ENCODE results near the gene HSPA12B.
A peak's percentile ranks its signal among the peaks of the same experiment; 100 is the strongest.

HSPA12B gene

DNA sequence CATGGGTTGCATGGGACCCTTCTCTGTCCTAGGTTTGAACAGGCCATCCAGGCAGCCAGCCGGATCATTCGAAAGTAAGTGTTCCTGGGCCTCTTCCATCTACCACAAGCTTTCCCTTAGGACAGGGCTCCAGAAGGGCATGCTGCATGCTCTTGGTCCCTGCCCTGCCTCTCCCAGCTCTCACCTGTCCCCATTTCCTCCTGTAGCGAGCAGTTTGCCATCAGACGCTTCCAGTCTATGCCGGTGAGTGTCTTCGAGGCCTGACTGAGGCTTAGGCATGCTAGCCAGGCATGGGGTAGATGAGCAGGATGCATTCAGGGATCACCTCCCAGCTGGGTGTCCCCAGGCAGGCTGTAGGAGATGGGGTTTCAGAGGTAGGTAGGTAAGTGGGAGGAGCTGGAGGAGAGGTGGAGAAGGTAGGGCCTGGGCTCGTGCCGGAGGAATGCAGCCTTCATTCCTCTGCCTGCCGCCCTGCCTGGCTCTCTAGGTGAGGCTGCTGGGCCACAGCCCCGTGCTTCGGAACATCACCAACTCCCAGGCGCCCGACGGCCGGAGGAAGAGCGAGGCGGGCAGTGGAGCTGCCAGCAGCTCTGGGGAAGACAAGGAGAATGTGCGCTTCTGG lies 67.9 kb downstream of the HSPA12B start:
- H3K36me3 Mint-ChIP-seq (ENCODE audit: insufficient read depth), result peaks cover 86% of the 10 kb centered on the region
- H3K27ac Mint-ChIP-seq, result peak overlapping the region; percentile 82 to 96
- peak overlapping the region; percentile 99 to 100 for H3K4me3 Mint-ChIP-seq
- peaks cover 64 to 70% of the 10 kb centered on the region in 2 donors for H3K4me1 Mint-ChIP-seq (ENCODE audit: low read depth in 2 of 2)
- no peak for DNase-seq
- ATAC-seq (replicated peaks), result no peak
- H3K27me3 Mint-ChIP-seq, result no peaks in the 10 kb centered on the region
- no peaks in the 10 kb centered on the region for H3K9me3 Mint-ChIP-seq

DNA sequence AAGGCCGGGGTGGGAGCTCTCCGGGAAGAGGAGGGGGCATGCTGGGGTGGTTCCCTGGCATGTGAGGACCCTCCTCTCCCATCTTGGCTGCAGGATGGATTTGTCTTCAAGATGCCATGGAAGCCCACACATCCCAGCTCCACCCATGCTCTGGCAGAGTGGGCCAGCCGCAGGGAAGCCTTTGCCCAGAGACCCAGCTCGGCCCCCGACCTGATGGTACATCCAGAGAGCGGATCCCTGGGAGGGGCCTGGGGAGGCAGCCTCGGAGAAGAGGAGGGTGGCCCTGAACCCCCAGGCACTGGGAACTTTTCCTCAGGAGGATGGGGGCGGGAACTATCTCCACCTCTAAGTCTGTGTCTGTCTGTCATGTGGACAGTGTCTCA lies 68.4 kb downstream of the HSPA12B start:
- Mint-ChIP-seq H3K27me3 (no peaks in the 10 kb centered on the region), H3K9me3 (no peaks in the 10 kb centered on the region), H3K27ac (peak overlapping the region; percentile 82 to 96), H3K36me3 (ENCODE audit: insufficient read depth) (peaks cover 86% of the 10 kb centered on the region), H3K4me3 (peak overlapping the region in 1 of 2 donors; percentile 99), H3K4me1 (ENCODE audit: low read depth in 2 of 2) (peaks cover 64 to 71% of the 10 kb centered on the region in 2 donors)
- no peak for DNase-seq
- ATAC-seq (replicated peaks), result no peak

DNA sequence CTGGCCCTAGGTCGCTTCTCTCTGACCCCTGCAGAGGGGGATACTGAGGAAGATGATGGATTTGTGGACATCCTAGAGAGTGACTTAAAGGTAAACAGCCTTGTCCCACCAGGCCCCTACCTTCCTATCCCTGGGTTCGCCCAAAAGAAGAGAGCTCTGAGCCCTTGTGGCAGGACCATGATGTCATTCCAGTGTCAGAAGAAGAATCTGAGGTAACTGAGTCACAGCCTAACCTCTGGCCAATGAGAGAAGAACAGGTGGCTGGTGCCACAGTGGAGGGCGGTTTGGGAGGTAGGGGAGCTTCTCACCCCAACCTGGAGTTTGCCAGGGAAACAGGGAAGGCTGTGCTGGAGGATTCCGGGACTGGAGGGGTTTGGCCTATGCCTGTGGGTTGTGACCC lies 68.8 kb downstream of the HSPA12B start:
- H3K4me3 Mint-ChIP-seq, result peak overlapping the region in 1 of 2 donors; percentile 99
- ATAC-seq (replicated peaks) (no peak), DNase-seq (no peak)
- peak overlapping the region; percentile 82 to 96 for H3K27ac Mint-ChIP-seq
- no peaks in the 10 kb centered on the region for H3K9me3 Mint-ChIP-seq
- H3K4me1 Mint-ChIP-seq (ENCODE audit: low read depth in 2 of 2), result peaks cover 66 to 71% of the 10 kb centered on the region in 2 donors
- no peaks in the 10 kb centered on the region for H3K27me3 Mint-ChIP-seq
- H3K36me3 Mint-ChIP-seq (ENCODE audit: insufficient read depth), result peaks cover 86% of the 10 kb centered on the region

DNA sequence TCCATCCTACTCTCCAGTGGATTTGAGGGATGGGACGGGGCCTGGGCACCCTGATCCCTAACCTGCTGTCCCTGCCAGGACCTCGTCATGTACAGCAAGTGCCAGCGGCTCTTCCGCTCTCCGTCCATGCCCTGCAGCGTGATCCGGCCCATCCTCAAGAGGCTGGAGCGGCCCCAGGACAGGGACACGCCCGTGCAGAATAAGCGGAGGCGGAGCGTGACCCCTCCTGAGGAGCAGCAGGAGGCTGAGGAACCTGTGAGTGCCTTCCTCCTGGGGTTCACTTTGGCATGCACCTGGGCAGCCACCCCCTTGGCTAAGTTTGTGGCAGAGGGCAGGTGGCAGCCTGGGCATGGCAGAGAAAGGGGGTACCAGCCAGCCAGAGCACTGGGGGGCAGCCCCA lies 69.4 kb downstream of the HSPA12B start:
- peaks cover 70 to 73% of the 10 kb centered on the region in 2 donors for H3K4me1 Mint-ChIP-seq (ENCODE audit: low read depth in 2 of 2)
- peak overlapping the region; percentile 82 to 96 for H3K27ac Mint-ChIP-seq
- no peak overlapping the region for H3K4me3 Mint-ChIP-seq
- no peak for DNase-seq
- H3K27me3 Mint-ChIP-seq, result no peaks in the 10 kb centered on the region
- no peak for ATAC-seq (replicated peaks)
- no peaks in the 10 kb centered on the region for H3K9me3 Mint-ChIP-seq
- H3K36me3 Mint-ChIP-seq (ENCODE audit: insufficient read depth), result peaks cover 87% of the 10 kb centered on the region
